DOHH2 (cell line): Measurements from ENCODE around the gene C21orf58.

Source experiments
- H3F3A ChIP-seq: fragments of 200-600 bp; sonication (generic), shearing (Covaris generic); 2 replicates; pipeline ENCODE4 v1.6.0; 2016; ENCODE audit warnings: antibody characterized with exemption, mild to moderate bottlenecking; ENCODE audit not compliant: control insufficient read depth, insufficient read depth
- H3K27ac ChIP-seq: fragments of 200-600 bp; sonication (generic); 2 replicates; pipeline ENCODE4 v1.5.1; 2014; ENCODE audit warnings: low read depth, mild to moderate bottlenecking, low read length, moderate library complexity
- H3K27me3 ChIP-seq: fragments of 200-600 bp; sonication (generic); 2 replicates; pipeline ENCODE4 v1.6.1; 2014; ENCODE audit warnings: mild to moderate bottlenecking, low read length, mixed read lengths; ENCODE audit not compliant: control insufficient read depth
- H3K36me3 ChIP-seq: fragments of 200-600 bp; sonication (generic); 2 replicates; pipeline ENCODE4 v1.6.1; 2014; ENCODE audit warnings: mild to moderate bottlenecking, low read length, moderate library complexity, mixed read lengths; ENCODE audit not compliant: control insufficient read depth
- H3K4me1 ChIP-seq: fragments of 200-600 bp; sonication (generic); 2 replicates; pipeline ENCODE4 v1.6.1; 2014; ENCODE audit warnings: mild to moderate bottlenecking, low read length, mixed read lengths; ENCODE audit not compliant: control insufficient read depth
- H3K4me2 ChIP-seq: fragments of 200-600 bp; sonication (generic); 2 replicates; pipeline ENCODE4 v1.6.0; 2014; ENCODE audit warnings: mild to moderate bottlenecking, low read length, moderate library complexity
- H3K4me3 ChIP-seq: fragments of 200-600 bp; sonication (generic); 2 replicates; pipeline ENCODE4 v1.5.1; 2014; ENCODE audit warnings: mild to moderate bottlenecking, low read length, mixed read lengths
- H3K79me2 ChIP-seq: fragments of 200-600 bp; sonication (generic); 2 replicates; pipeline ENCODE4 v1.6.1; 2014; ENCODE audit warnings: mild to moderate bottlenecking, low read length, mixed read lengths; ENCODE audit not compliant: control insufficient read depth
- H3K9me2 ChIP-seq: fragments of 200-600 bp; sonication (generic); replicated peaks from 2 replicates; pipeline ENCODE4 v1.6.1; 2014; ENCODE audit warnings: mild to moderate bottlenecking, low read length, mixed read lengths; ENCODE audit not compliant: control insufficient read depth
- H3K9me3 ChIP-seq: fragments of 200-600 bp; sonication (generic); 2 replicates; pipeline ENCODE4 v1.6.1; 2014; ENCODE audit warnings: antibody characterized with exemption, low read length, mixed read lengths; ENCODE audit not compliant: control insufficient read depth, insufficient read depth
- H4K20me1 ChIP-seq: fragments of 200-600 bp; sonication (generic); 2 replicates; pipeline ENCODE4 v1.6.0; 2014; ENCODE audit warnings: low read depth, mild to moderate bottlenecking, antibody characterized with exemption, low read length, moderate library complexity; ENCODE audit not compliant: control insufficient read depth, insufficient read depth
- CTCF ChIP-seq: fragments of 200-600 bp; sonication (generic); IDR thresholded peaks from one replicate; pipeline ENCODE4 v1.5.1; 2014; ENCODE audit warnings: antibody characterized with exemption, mild to moderate bottlenecking, low read depth, low read length; ENCODE audit not compliant: poor library complexity, severe bottlenecking
- EZH2phosphoT487 ChIP-seq: fragments of 200-600 bp; sonication (generic); IDR thresholded peaks from 2 replicates; pipeline ENCODE4 v1.6.1; 2017; ENCODE audit warnings: borderline replicate concordance, mild to moderate bottlenecking, antibody characterized with exemption, low read length, moderate library complexity, mixed read lengths

The C21orf58 gene

GRCh38 chr21:46274797-46275390 is 48.8 kb downstream of the C21orf58 start:
- H3K27me3 ChIP-seq = no peaks in the 10 kb centered on the region
- H3K4me2 ChIP-seq = no peak overlapping the region
- H3K9me3 ChIP-seq = no peaks in the 10 kb centered on the region
- H3K4me1 ChIP-seq = no peaks in the 10 kb centered on the region
- no peak overlapping the region for H3K27ac ChIP-seq
- no peak overlapping the region for H3K4me3 ChIP-seq
- H3K79me2 ChIP-seq = peaks cover 13% of the 10 kb centered on the region
- TF ChIP-seq CTCF = no peak
- H3K9me2 ChIP-seq = no peaks in the 10 kb centered on the region
- H3F3A ChIP-seq = no peaks in the 10 kb centered on the region
- H3K36me3 ChIP-seq = peaks cover 88% of the 10 kb centered on the region
- H4K20me1 ChIP-seq = no peaks in the 10 kb centered on the region

- peaks cover 6% of the 10 kb centered on the region for H3K79me2 ChIP-seq
- no peak overlapping the region for H3K4me2 ChIP-seq
- H3F3A ChIP-seq = no peaks in the 10 kb centered on the region
- H3K9me3 ChIP-seq = no peaks in the 10 kb centered on the region
- no peaks in the 10 kb centered on the region for H3K27me3 ChIP-seq
- H3K9me2 ChIP-seq = no peaks in the 10 kb centered on the region
- TF ChIP-seq EZH2phosphoT487 (no peak), CTCF (no peak)
- H3K4me3 ChIP-seq = no peak overlapping the region
- peaks cover 89% of the 10 kb centered on the region for H3K36me3 ChIP-seq
- no peaks in the 10 kb centered on the region for H3K4me1 ChIP-seq
- no peaks in the 10 kb centered on the region for H4K20me1 ChIP-seq
- H3K27ac ChIP-seq = no peak overlapping the region
Measured at GRCh38 chr21:46273341-46273740, 50.3 kb downstream of the C21orf58 start.

GRCh38 chr21:46269466-46269865 is 54.2 kb downstream of the C21orf58 start:
- H3K9me2 ChIP-seq = no peaks in the 10 kb centered on the region
- no peaks in the 10 kb centered on the region for H3F3A ChIP-seq
- H3K79me2 ChIP-seq = no peaks in the 10 kb centered on the region; the same call in 1 of the 2 replicates
- H3K27ac ChIP-seq = no peak overlapping the region
- TF ChIP-seq CTCF = no peak
- no peak for TF ChIP-seq EZH2phosphoT487
- no peaks in the 10 kb centered on the region for H3K27me3 ChIP-seq
- H3K4me2 ChIP-seq = no peak overlapping the region
- H4K20me1 ChIP-seq = 0 out of 2 replicates have a peak, but pooled peaks cover 5% of the 10 kb centered on the region
- H3K9me3 ChIP-seq = no peaks in the 10 kb centered on the region
- peaks cover 91% of the 10 kb centered on the region for H3K36me3 ChIP-seq
- H3K4me1 ChIP-seq = no peaks in the 10 kb centered on the region
- no peak overlapping the region for H3K4me3 ChIP-seq

- Histone ChIP-seq H3K9me3 (no peaks in the 10 kb centered on the region), H3K4me2 (no peak overlapping the region), H4K20me1 (0 out of 2 replicates have a peak, but pooled peaks cover 7% of the 10 kb centered on the region), H3K79me2 (no peaks in the 10 kb centered on the region; the same call in 1 of the 2 replicates), H3K27ac (no peak overlapping the region), H3K36me3 (peaks cover 88% of the 10 kb centered on the region), H3F3A (no peaks in the 10 kb centered on the region), H3K27me3 (no peaks in the 10 kb centered on the region), H3K4me3 (no peak overlapping the region), H3K4me1 (no peaks in the 10 kb centered on the region), H3K9me2 (no peaks in the 10 kb centered on the region)
- no peak for TF ChIP-seq EZH2phosphoT487
Measured at GRCh38 chr21:46268371-46268770, 55.3 kb downstream of the C21orf58 start.
